Measurements from ENCODE around the gene SMIM28. TPM values are rescaled to one million over a fixed set of nuclear protein-coding genes. Genes with fewer than 3 reads are reported as not detected.

Gene SMIM28
- total RNA-seq, result not detected in 3 replicates

- Mint-ChIP-seq H3K4me3 (no peak within 1 kb of the TSS), H3K36me3 (no peaks in the 10 kb centered on the region), H3K4me1 (peaks cover 2% of the 10 kb centered on the region), H3K9me3 (no peaks in the 10 kb centered on the region), H3K27ac (no peak within 1 kb of the TSS), H3K27me3 (ENCODE audit: low read depth) (no peaks in the 10 kb centered on the region)
- DNase-seq (ENCODE audit: low spot score in 2 of 2, unreplicated experiment in 2 of 2), result no peak
- TF ChIP-seq CTCF (IDR thresholded peaks at IDR 0.05; ENCODE audit: unreplicated experiment), result no peak
Observed at GRCh38 chr6:138377844-138378243, at the start of gene SMIM28. Gene SMIM28, plus strand, starts transcription at chr6:138377905. Its CDS starts 168 bp downstream, at chr6:138378073.

GRCh38 chr6:138328210-138328609, 49.5 kb upstream of the SMIM28 start:
- no peak for DNase-seq (ENCODE audit: low spot score in 2 of 2, unreplicated experiment in 2 of 2)
- H3K4me3 Mint-ChIP-seq, result no peak overlapping the region
- TF ChIP-seq CTCF (IDR thresholded peaks at IDR 0.05; ENCODE audit: unreplicated experiment), result no peak
- no peak overlapping the region for H3K27ac Mint-ChIP-seq
- peaks cover 8% of the 10 kb centered on the region for H3K9me3 Mint-ChIP-seq
- H3K27me3 Mint-ChIP-seq (ENCODE audit: low read depth), result no peaks in the 10 kb centered on the region
- peaks cover 2% of the 10 kb centered on the region for H3K4me1 Mint-ChIP-seq
- peaks cover 15% of the 10 kb centered on the region for H3K36me3 Mint-ChIP-seq

- no peak overlapping the region for H3K4me3 Mint-ChIP-seq
- no peak for DNase-seq (ENCODE audit: low spot score in 2 of 2, unreplicated experiment in 2 of 2)
- H3K36me3 Mint-ChIP-seq, result peaks cover 22% of the 10 kb centered on the region
- TF ChIP-seq CTCF (IDR thresholded peaks at IDR 0.05; ENCODE audit: unreplicated experiment), result no peak
- H3K4me1 Mint-ChIP-seq, result peaks cover 2% of the 10 kb centered on the region
- H3K9me3 Mint-ChIP-seq, result peaks cover 8% of the 10 kb centered on the region
- H3K27ac Mint-ChIP-seq, result no peak overlapping the region
- no peaks in the 10 kb centered on the region for H3K27me3 Mint-ChIP-seq (ENCODE audit: low read depth)
Observed at GRCh38 chr6:138330763-138331162, 46.9 kb upstream of the SMIM28 start.

- H3K4me3 Mint-ChIP-seq, result no peak overlapping the region
- no peak for TF ChIP-seq CTCF (IDR thresholded peaks at IDR 0.05; ENCODE audit: unreplicated experiment)
- peaks cover 2% of the 10 kb centered on the region for H3K4me1 Mint-ChIP-seq
- no peak for DNase-seq (ENCODE audit: low spot score in 2 of 2, unreplicated experiment in 2 of 2)
- no peak overlapping the region for H3K27ac Mint-ChIP-seq
- H3K9me3 Mint-ChIP-seq, result peaks cover 6% of the 10 kb centered on the region
- H3K36me3 Mint-ChIP-seq, result peaks cover 22% of the 10 kb centered on the region
- H3K27me3 Mint-ChIP-seq (ENCODE audit: low read depth), result no peaks in the 10 kb centered on the region
Observed at GRCh38 chr6:138331444-138331843, 46.3 kb upstream of the SMIM28 start.

GRCh38 chr6:138331984-138332383, 45.7 kb upstream of the SMIM28 start:
- H3K27ac Mint-ChIP-seq, result no peak overlapping the region
- no peaks in the 10 kb centered on the region for H3K27me3 Mint-ChIP-seq (ENCODE audit: low read depth)
- no peak for DNase-seq (ENCODE audit: low spot score in 2 of 2, unreplicated experiment in 2 of 2)
- peaks cover 19% of the 10 kb centered on the region for H3K36me3 Mint-ChIP-seq
- TF ChIP-seq CTCF (IDR thresholded peaks at IDR 0.05; ENCODE audit: unreplicated experiment), result no peak
- no peak overlapping the region for H3K4me3 Mint-ChIP-seq
- H3K4me1 Mint-ChIP-seq, result peaks cover 2% of the 10 kb centered on the region
- peaks cover under 1% of the 10 kb centered on the region for H3K9me3 Mint-ChIP-seq

GRCh38 chr6:138334000-138334399, 43.7 kb upstream of the SMIM28 start:
- Mint-ChIP-seq H3K36me3 (peaks cover 13% of the 10 kb centered on the region), H3K4me1 (peaks cover 2% of the 10 kb centered on the region), H3K4me3 (no peak overlapping the region), H3K27ac (no peak overlapping the region), H3K9me3 (no peaks in the 10 kb centered on the region), H3K27me3 (ENCODE audit: low read depth) (no peaks in the 10 kb centered on the region)
- no peak for DNase-seq (ENCODE audit: low spot score in 2 of 2, unreplicated experiment in 2 of 2)
- TF ChIP-seq CTCF (IDR thresholded peaks at IDR 0.05; ENCODE audit: unreplicated experiment), result no peak

Measured in mesothelial cell of epicardium (in vitro differentiated cells).